Stimulated activated CD4-positive, alpha-beta T cell treated with anti-CD3 and anti-CD28 coated beads, Interleukin-15, amount 100 ng/mL, for 48 hours (primary cell): ENCODE data around the gene HTR3B.
"Not testable (repeated sequence)": the region's sequence is repeated elsewhere in the genome, so short reads cannot be mapped to it uniquely, and the experiment has no call there.

Experiments
- DNase-seq, 2 donors: peaks; one replicate each; pipeline ENCODE4 v3.0.0-alpha.2; 2020; ENCODE audit warnings: low read depth in 2 of 2

HTR3B gene

GRCh38 chr11:113884361-113884836 is 20.2 kb upstream of the HTR3B start:
- no peak for DNase-seq

GRCh38 chr11:113885897-113886296 is 18.7 kb upstream of the HTR3B start:
- no peak for DNase-seq

- no peak for DNase-seq
Measured at GRCh38 chr11:113888848-113889247, 15.7 kb upstream of the HTR3B start.

- DNase-seq: no peak
Measured at GRCh38 chr11:113894421-113894996, 10.1 kb upstream of the HTR3B start.

GRCh38 chr11:113895367-113896155 is 9.0 kb upstream of the HTR3B start:
- no peak for DNase-seq

- no peak for DNase-seq
Measured at GRCh38 chr11:113896156-113896879, 8.3 kb upstream of the HTR3B start.

GRCh38 chr11:113901141-113901540 is 3.5 kb upstream of the HTR3B start:
- no peak for DNase-seq

GRCh38 chr11:113906038-113906437 is 1.4 kb downstream of the HTR3B start:
- DNase-seq: no peak

GRCh38 chr11:113906516-113906915 is 1.9 kb downstream of the HTR3B start:
- DNase-seq: no peak

GRCh38 chr11:113907152-113907551 is 2.6 kb downstream of the HTR3B start:
- no peak for DNase-seq

- no peak for DNase-seq
Measured at GRCh38 chr11:113907681-113908080, 3.1 kb downstream of the HTR3B start.

GRCh38 chr11:113908098-113908497 is 3.5 kb downstream of the HTR3B start:
- DNase-seq: no peak

GRCh38 chr11:113911491-113911890 is 6.9 kb downstream of the HTR3B start:
- DNase-seq: not testable (repeated sequence)

GRCh38 chr11:113923572-113923971 is 19.0 kb downstream of the HTR3B start:
- no peak for DNase-seq

GRCh38 chr11:113926273-113927197 is 21.9 kb downstream of the HTR3B start:
- no peak for DNase-seq

GRCh38 chr11:113928311-113928710 is 23.7 kb downstream of the HTR3B start:
- no peak for DNase-seq

- no peak for DNase-seq
Measured at GRCh38 chr11:113932788-113933187, 28.2 kb downstream of the HTR3B start.

- DNase-seq: not testable (repeated sequence)
Measured at GRCh38 chr11:113934193-113934592, 29.6 kb downstream of the HTR3B start.

GRCh38 chr11:113934761-113935160 is 30.2 kb downstream of the HTR3B start:
- DNase-seq: no peak

GRCh38 chr11:113935858-113936257 is 31.3 kb downstream of the HTR3B start:
- DNase-seq: no peak

- DNase-seq: no peak
Measured at GRCh38 chr11:113937918-113938317, 33.3 kb downstream of the HTR3B start.

- DNase-seq: no peak
Measured at GRCh38 chr11:113942256-113942655, 37.7 kb downstream of the HTR3B start.
